HEK293 (cell line): ENCODE results near the gene APOBEC3C.

Experiments used
- CTCF ChIA-PET: fragments of 350-600 bp; formaldehyde crosslinking; extraction: SDS; loops from one replicate; lab custom pipeline; 2021; ENCODE audit warnings: antibody characterized with exemption; lab: Yijun Ruan, JAX
- POLR2A ChIA-PET: fragments of 300-600 bp; formaldehyde crosslinking; extraction: SDS; loops from one replicate; lab custom pipeline; 2020; ENCODE audit warnings: antibody characterized with exemption, inconsistent platforms; lab: Yijun Ruan, JAX
- H3K27ac ChIP-seq: fragments of 200-500 bp; sonication (Bioruptor generic); 2 replicates; pipeline ENCODE4 v1.5.1; 2014; ENCODE audit warnings: low read depth, low read length, control low read depth, inconsistent platforms; ENCODE audit errors: extremely low read depth
- H3K36me3 ChIP-seq, 2 experiments: fragments of 200-500 bp in 1 of 2; sonication (Bioruptor generic) in 1 of 2; 1 replicate in 1 of 2; 2 replicates in 1 of 2; pipeline ENCODE4 v1.5.1; 2014 to 2017; ENCODE audit warnings: inconsistent platforms in 2 of 2, low read length in 2 of 2; ENCODE audit not compliant: control insufficient read depth in 2 of 2, insufficient read depth in 1 of 2
- H3K4me1 ChIP-seq: fragments of 200-500 bp; sonication (Bioruptor generic); 2 replicates; pipeline ENCODE4 v1.5.1; 2014; ENCODE audit warnings: mild to moderate bottlenecking, low read length, inconsistent platforms; ENCODE audit not compliant: control insufficient read depth, insufficient read depth
- H3K4me3 ChIP-seq: 2 replicates; pipeline ENCODE4 v1.5.1; 2011; ENCODE audit warnings: low read depth, mild to moderate bottlenecking, control low read depth, low read length, moderate library complexity
- H3K9me3 ChIP-seq: fragments of 200-500 bp; sonication (Bioruptor generic); 2 replicates; pipeline ENCODE4 v1.5.1; 2014; ENCODE audit warnings: low read depth, low read length, inconsistent platforms; ENCODE audit not compliant: control insufficient read depth, insufficient read depth
- EGR2 ChIP-seq: fragments of 450-650 bp; formaldehyde crosslinking; IDR thresholded peaks from 2 replicates; pipeline ENCODE4 v1.5.1; 2016; ENCODE audit warnings: low read depth, missing biosample characterization, missing genetic modification characterization
- FEZF1 ChIP-seq: fragments of 450-650 bp; formaldehyde crosslinking; IDR thresholded peaks from 2 replicates; pipeline ENCODE4 v1.5.1; 2016; ENCODE audit warnings: missing biosample characterization, missing genetic modification characterization
- GFI1B ChIP-seq: fragments of 450-650 bp; formaldehyde crosslinking; IDR thresholded peaks from 2 replicates; pipeline ENCODE4 v1.5.1; 2016; ENCODE audit warnings: missing biosample characterization, missing genetic modification characterization
- HOXD13 ChIP-seq: sonication (generic); formaldehyde crosslinking; IDR thresholded peaks from 2 replicates; pipeline ENCODE4 v1.8.0; 2022; ENCODE audit warnings: missing genetic modification reagents, borderline replicate concordance
- MZF1 ChIP-seq: fragments of 450-650 bp; formaldehyde crosslinking; IDR thresholded peaks from 2 replicates; pipeline ENCODE4 v1.5.1; 2017; ENCODE audit warnings: missing biosample characterization, missing genetic modification characterization, borderline replicate concordance
- WT1 ChIP-seq: fragments of 450-650 bp; formaldehyde crosslinking; IDR thresholded peaks from 2 replicates; pipeline ENCODE4 v1.5.1; 2016; ENCODE audit warnings: missing biosample characterization, missing genetic modification characterization
- ZFHX2 ChIP-seq: fragments of 450-650 bp; formaldehyde crosslinking; conservative IDR thresholded peaks from 2 replicates; pipeline ENCODE4 v1.5.1; 2016; ENCODE audit warnings: missing biosample characterization, missing genetic modification characterization
- ZFP37 ChIP-seq: fragments of 450-650 bp; formaldehyde crosslinking; IDR thresholded peaks from 2 replicates; pipeline ENCODE4 v1.5.1; 2016; ENCODE audit warnings: missing biosample characterization, missing genetic modification characterization
- ZFP69B ChIP-seq: fragments of 450-650 bp; formaldehyde crosslinking; IDR thresholded peaks from 2 replicates; pipeline ENCODE4 v1.5.1; 2016; ENCODE audit warnings: missing biosample characterization, missing genetic modification characterization
- ZNF132 ChIP-seq: fragments of 450-650 bp; formaldehyde crosslinking; IDR thresholded peaks from 2 replicates; pipeline ENCODE4 v1.5.1; 2017; ENCODE audit warnings: missing biosample characterization, missing genetic modification characterization, borderline replicate concordance
- ZNF140 ChIP-seq: fragments of 450-650 bp; formaldehyde crosslinking; IDR thresholded peaks from 2 replicates; pipeline ENCODE4 v1.5.1; 2016; ENCODE audit warnings: missing biosample characterization, missing genetic modification characterization
- ZNF157 ChIP-seq: fragments of 450-650 bp; formaldehyde crosslinking; IDR thresholded peaks from 2 replicates; pipeline ENCODE4 v1.5.1; 2016; ENCODE audit warnings: missing biosample characterization, missing genetic modification characterization
- ZNF2 ChIP-seq: fragments of 450-650 bp; formaldehyde crosslinking; IDR thresholded peaks from 2 replicates; pipeline ENCODE4 v1.5.1; 2016; ENCODE audit warnings: missing biosample characterization, missing genetic modification characterization
- ZNF248 ChIP-seq: fragments of 450-650 bp; formaldehyde crosslinking; IDR thresholded peaks from 2 replicates; pipeline ENCODE4 v1.5.1; 2017; ENCODE audit warnings: missing biosample characterization, missing genetic modification characterization
- ZNF302 ChIP-seq: fragments of 450-650 bp; formaldehyde crosslinking; IDR thresholded peaks from 2 replicates; pipeline ENCODE4 v1.5.1; 2016; ENCODE audit warnings: missing biosample characterization, missing genetic modification characterization, low read depth
- ZNF354C ChIP-seq: fragments of 450-650 bp; formaldehyde crosslinking; IDR thresholded peaks from 2 replicates; pipeline ENCODE4 v1.5.1; 2016; ENCODE audit warnings: missing biosample characterization, missing genetic modification characterization, low read depth, borderline replicate concordance
- ZNF518A ChIP-seq: fragments of 450-650 bp; formaldehyde crosslinking; conservative IDR thresholded peaks from 2 replicates; pipeline ENCODE4 v1.5.1; 2016; ENCODE audit warnings: low read depth, missing biosample characterization, missing genetic modification characterization
- ZNF529 ChIP-seq: fragments of 450-650 bp; formaldehyde crosslinking; IDR thresholded peaks from 2 replicates; pipeline ENCODE4 v1.5.1; 2017; ENCODE audit warnings: missing genetic modification characterization, missing biosample characterization; ENCODE audit not compliant: insufficient replicate concordance
- ZNF544 ChIP-seq: fragments of 450-650 bp; formaldehyde crosslinking; IDR thresholded peaks from 2 replicates; pipeline ENCODE4 v1.5.0; 2017; ENCODE audit warnings: missing biosample characterization, missing genetic modification characterization
- ZNF571 ChIP-seq: fragments of 450-650 bp; formaldehyde crosslinking; IDR thresholded peaks from 2 replicates; pipeline ENCODE4 v1.5.0; 2017; ENCODE audit warnings: missing biosample characterization, missing genetic modification characterization
- ZNF585B ChIP-seq: fragments of 450-650 bp; formaldehyde crosslinking; IDR thresholded peaks from 2 replicates; pipeline ENCODE4 v1.5.1; 2016; ENCODE audit warnings: missing biosample characterization, missing genetic modification characterization
- ZNF600 ChIP-seq: fragments of 450-650 bp; formaldehyde crosslinking; IDR thresholded peaks from 2 replicates; pipeline ENCODE4 v1.5.1; 2016; ENCODE audit warnings: missing biosample characterization, missing genetic modification characterization
- ZNF621 ChIP-seq: fragments of 450-650 bp; formaldehyde crosslinking; IDR thresholded peaks from 2 replicates; pipeline ENCODE4 v1.5.1; 2017; ENCODE audit warnings: missing biosample characterization, missing genetic modification characterization
- ZNF645 ChIP-seq: fragments of 450-650 bp; formaldehyde crosslinking; IDR thresholded peaks from 2 replicates; pipeline ENCODE4; 2016; ENCODE audit warnings: missing biosample characterization, missing genetic modification characterization
- ZNF704 ChIP-seq: fragments of 450-650 bp; formaldehyde crosslinking; IDR thresholded peaks from 2 replicates; pipeline ENCODE4 v1.5.1; 2016; ENCODE audit warnings: missing biosample characterization, missing genetic modification characterization
- TF ChIP-seq, protein P1 (sequence below): fragments of 450-650 bp; formaldehyde crosslinking; IDR thresholded peaks from 2 replicates; pipeline ENCODE4 v1.5.1; 2016; ENCODE audit warnings: missing biosample characterization, missing genetic modification characterization, low read depth

The APOBEC3C gene

DNA sequence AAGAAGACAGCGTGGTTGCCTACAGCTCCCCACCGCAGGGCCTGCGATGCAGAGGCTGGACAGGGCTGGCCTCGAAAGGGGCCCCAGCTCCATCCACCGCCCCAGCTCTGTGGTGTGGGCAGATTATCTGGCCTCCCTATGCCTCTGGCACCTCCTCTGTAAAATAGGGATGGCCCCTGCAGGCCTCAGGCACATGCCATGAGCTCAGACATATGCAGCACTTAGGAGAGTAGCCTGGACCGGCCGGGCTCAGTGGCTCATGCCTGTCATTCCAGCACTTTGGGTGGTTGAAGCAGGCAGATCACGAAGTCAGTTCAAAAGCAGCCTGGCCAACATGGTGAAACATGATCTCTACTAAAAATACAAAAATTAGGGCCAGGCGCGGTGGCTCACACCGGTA is 14.2 kb downstream of the APOBEC3C start:
- H3K27ac ChIP-seq, result no peak overlapping the region
- H3K4me3 ChIP-seq, result no peak overlapping the region
- H3K36me3 ChIP-seq, result peaks cover 0 to 18% of the 10 kb centered on the region in 2 experiments; a peak in 2 of 3 replicates
- ChIA-PET CTCF (interaction anchor here (1.4 kb wide), 1 partner anchor 25 kb away, joined by 5 read pairs; no protein-coding TSS in a partner anchor), POLR2A (interaction anchor here (0.6 kb wide), 1 partner anchor 10 kb away, joined by 5 read pairs; no protein-coding TSS in a partner anchor)
- no peaks in the 10 kb centered on the region for H3K9me3 ChIP-seq
- TF ChIP-seq ZNF2 (tag by site-specific recombination) (no peak), ZNF354C (tag by site-specific recombination) (no peak), ZNF585B (tag by site-specific recombination) (no peak), ZNF518A (tag by site-specific recombination) (no peak), HOXD13 (CRISPR knock-in tag) (no peak), ZNF529 (tag by site-specific recombination) (no peak), FEZF1 (tag by site-specific recombination) (no peak), MZF1 (tag by site-specific recombination) (no peak), GFI1B (tag by site-specific recombination) (no peak), ZFP37 (tag by site-specific recombination) (no peak), ZNF140 (tag by site-specific recombination) (no peak), EGR2 (tag by site-specific recombination) (peak; percentile 41), ZNF571 (tag by site-specific recombination) (no peak), ZFHX2 (tag by site-specific recombination) (peak; percentile 49; the same call in 1 of the 2 replicates)
- no peaks in the 10 kb centered on the region for H3K4me1 ChIP-seq

GRCh38 chr22:39029227-39029626 is 15.2 kb downstream of the APOBEC3C start:
- TF ChIP-seq ZNF157 (tag by site-specific recombination) (no peak), ZNF302 (tag by site-specific recombination) (no peak), ZFP69B (tag by site-specific recombination) (no peak), ZNF140 (tag by site-specific recombination) (no peak), ZNF248 (no peak), ZNF600 (no peak), ZNF544 (no peak), ZNF645 (tag by site-specific recombination) (no peak), ZNF621 (tag by site-specific recombination) (no peak), ZNF704 (tag by site-specific recombination) (no peak), ZNF132 (tag by site-specific recombination) (no peak), WT1 (tag by site-specific recombination) (no peak)
- TF ChIP-seq, protein P1, sequence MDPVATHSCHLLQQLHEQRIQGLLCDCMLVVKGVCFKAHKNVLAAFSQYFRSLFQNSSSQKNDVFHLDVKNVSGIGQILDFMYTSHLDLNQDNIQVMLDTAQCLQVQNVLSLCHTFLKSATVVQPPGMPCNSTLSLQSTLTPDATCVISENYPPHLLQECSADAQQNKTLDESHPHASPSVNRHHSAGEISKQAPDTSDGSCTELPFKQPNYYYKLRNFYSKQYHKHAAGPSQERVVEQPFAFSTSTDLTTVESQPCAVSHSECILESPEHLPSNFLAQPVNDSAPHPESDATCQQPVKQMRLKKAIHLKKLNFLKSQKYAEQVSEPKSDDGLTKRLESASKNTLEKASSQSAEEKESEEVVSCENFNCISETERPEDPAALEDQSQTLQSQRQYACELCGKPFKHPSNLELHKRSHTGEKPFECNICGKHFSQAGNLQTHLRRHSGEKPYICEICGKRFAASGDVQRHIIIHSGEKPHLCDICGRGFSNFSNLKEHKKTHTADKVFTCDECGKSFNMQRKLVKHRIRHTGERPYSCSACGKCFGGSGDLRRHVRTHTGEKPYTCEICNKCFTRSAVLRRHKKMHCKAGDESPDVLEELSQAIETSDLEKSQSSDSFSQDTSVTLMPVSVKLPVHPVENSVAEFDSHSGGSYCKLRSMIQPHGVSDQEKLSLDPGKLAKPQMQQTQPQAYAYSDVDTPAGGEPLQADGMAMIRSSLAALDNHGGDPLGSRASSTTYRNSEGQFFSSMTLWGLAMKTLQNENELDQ, result no peak
- Histone ChIP-seq H3K4me1 (no peaks in the 10 kb centered on the region), H3K27ac (no peak overlapping the region), H3K4me3 (no peak overlapping the region), H3K9me3 (no peaks in the 10 kb centered on the region), H3K36me3 (peaks cover 0 to 10% of the 10 kb centered on the region in 2 experiments; a peak in 1 of 3 replicates)
- CTCF ChIA-PET, result interaction anchor here (0.9 to 1.4 kb wide), 2 partner anchors 26 to 260 kb away, joined by 3 to 5 read pairs; no protein-coding TSS in a partner anchor
- POLR2A ChIA-PET, result interaction anchor here (0.6 kb wide), 1 partner anchor 9 kb away, joined by 5 read pairs; no protein-coding TSS in a partner anchor
